ENCODE measurements around the gene AGTRAP.

AGTRAP gene, protein sequence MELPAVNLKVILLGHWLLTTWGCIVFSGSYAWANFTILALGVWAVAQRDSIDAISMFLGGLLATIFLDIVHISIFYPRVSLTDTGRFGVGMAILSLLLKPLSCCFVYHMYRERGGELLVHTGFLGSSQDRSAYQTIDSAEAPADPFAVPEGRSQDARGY

DNA sequence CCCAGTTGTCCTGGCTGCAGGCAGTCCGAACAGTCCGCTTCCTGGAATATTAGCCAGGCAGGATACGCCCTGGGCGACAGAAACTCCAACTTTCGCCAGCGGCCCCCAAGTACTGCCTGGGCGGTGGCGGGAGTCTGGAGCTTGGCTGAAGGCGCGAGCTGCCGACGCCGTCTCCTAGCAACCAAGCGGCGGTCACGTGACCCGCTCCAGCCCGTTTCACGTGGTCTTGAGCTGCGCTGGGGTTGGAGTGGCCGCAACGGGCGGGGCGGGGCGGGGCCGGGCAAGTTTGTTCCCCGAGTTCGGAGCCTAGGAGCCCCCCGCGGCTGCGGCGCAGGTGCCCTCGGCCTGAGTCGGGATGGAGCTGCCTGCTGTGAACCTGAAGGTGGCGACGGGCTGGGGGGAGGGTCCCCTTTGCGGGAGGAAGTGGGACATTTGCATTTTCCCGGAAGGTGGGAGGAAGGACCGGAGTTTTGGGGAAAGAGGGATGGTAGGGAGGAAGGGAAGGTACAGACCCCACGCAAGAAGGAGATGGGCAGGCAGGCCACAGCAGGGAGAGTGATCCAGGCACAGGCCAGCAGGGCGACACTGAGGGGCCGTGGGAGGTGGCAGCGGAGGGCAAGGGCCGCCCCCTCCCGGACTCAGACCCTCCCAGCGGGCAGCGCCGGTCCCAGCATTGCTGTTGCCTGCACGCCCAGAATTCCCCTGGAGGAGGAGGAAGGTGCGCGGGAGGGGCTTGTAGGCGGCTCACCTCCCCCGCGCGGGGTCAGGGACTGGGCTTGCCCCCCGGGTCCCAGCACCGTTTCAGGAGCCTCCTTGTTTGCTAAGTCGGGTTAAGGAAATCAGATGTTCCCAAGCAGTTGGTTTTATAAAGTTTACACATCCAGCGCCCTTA is at the start of gene AGTRAP:
Gene AGTRAP, plus strand, starts transcription at position 283 of the 892 bp plus-strand sequence. Its CDS starts 73 bp downstream, at position 356.
- Histone ChIP-seq H3K36me3 (no peaks in the 10 kb centered on the region), H3K27me3 (no peaks in the 10 kb centered on the region), H3K4me1 (ENCODE audit: control insufficient read depth in 1 of 2, insufficient read depth in 1 of 2, low read depth in 1 of 2, low read length in 1 of 2) (peaks cover 91 to 94% of the 10 kb centered on the region in 2 experiments), H3K27ac (peak within 1 kb of the TSS; percentile 98), H3K4me3 (ENCODE audit: low read depth in 1 of 2, low read length in 1 of 2) (peak within 1 kb of the TSS; percentile 97 to 98), H3K9me3 (no peaks in the 10 kb centered on the region)
- TF ChIP-seq, protein P1, sequence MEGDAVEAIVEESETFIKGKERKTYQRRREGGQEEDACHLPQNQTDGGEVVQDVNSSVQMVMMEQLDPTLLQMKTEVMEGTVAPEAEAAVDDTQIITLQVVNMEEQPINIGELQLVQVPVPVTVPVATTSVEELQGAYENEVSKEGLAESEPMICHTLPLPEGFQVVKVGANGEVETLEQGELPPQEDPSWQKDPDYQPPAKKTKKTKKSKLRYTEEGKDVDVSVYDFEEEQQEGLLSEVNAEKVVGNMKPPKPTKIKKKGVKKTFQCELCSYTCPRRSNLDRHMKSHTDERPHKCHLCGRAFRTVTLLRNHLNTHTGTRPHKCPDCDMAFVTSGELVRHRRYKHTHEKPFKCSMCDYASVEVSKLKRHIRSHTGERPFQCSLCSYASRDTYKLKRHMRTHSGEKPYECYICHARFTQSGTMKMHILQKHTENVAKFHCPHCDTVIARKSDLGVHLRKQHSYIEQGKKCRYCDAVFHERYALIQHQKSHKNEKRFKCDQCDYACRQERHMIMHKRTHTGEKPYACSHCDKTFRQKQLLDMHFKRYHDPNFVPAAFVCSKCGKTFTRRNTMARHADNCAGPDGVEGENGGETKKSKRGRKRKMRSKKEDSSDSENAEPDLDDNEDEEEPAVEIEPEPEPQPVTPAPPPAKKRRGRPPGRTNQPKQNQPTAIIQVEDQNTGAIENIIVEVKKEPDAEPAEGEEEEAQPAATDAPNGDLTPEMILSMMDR (IDR thresholded peaks at IDR 0.05): peak; percentile 39

DNA sequence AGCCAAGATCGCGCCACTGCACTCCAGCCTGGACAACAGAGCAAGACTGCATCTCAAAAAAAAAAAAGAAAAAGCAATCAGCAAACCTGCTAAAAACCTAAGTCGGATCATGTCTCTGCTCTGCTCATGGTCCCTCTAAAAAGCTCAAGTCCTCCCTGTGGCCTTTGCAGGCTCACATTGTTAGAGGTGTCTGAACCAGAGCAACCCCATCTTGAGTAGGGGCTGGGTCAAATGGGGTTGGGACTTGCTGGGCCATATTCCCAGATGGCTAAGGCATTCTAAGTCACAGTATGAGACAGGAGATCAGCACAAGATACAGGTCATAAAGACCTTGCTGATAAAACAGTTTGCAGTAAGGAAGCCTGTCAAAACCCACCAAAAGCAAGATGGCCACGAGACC is 47.4 kb upstream of the AGTRAP start:
- H3K4me1 ChIP-seq (ENCODE audit: control insufficient read depth in 1 of 2, insufficient read depth in 1 of 2, low read depth in 1 of 2, low read length in 1 of 2): peaks cover 0 to 15% of the 10 kb centered on the region in 2 experiments
- H3K4me3 ChIP-seq (ENCODE audit: low read depth in 1 of 2, low read length in 1 of 2): no peak overlapping the region
- no peaks in the 10 kb centered on the region for H3K9me3 ChIP-seq
- H3K27me3 ChIP-seq: peaks cover 94% of the 10 kb centered on the region
- no peaks in the 10 kb centered on the region for H3K36me3 ChIP-seq
- TF ChIP-seq, protein P1 (IDR thresholded peaks at IDR 0.05): no peak
- no peak overlapping the region for H3K27ac ChIP-seq

DNA sequence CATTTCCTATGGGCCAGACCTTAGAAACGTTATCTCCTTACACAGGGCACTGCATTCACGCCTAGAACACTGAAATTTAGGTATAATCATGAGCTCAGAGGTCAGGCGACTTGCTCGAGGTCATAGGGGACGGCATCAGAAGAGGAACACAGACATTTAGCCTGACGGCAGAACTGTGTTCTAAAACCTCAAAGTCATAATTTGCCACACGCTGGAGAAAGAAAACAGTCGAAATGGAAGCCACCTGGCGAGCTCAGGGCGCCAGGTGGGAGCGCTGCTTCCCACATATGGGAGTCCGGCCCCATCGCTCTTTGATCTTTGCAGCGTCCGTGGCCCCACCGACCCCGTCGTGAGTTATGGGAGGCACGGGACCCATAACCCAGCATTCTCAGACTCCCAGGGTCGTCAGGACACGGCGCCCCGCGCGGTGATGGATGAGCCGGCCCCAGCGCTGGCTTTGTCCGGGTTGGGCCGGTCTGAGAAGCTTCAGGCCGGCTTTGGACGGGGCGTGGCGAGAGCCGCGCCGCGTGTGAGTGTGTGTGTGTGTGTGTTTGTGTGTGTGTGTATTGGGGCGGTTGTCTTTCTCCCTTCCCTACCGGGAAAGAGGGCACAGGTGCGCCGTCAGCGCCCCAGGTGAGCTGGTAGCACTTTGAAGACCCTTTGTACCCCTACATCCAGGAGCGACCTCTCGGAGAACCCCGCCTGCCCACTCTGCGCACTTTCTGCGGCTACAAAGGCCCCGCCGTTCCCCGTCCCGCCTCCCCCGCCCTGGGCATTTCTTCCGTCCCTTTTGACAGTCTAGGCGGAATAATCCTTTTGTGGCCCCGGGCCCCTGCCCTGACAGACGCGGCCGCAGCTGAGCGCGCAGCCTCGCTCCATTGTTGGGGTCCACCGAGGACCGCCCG is 45.3 kb upstream of the AGTRAP start:
- no peaks in the 10 kb centered on the region for H3K36me3 ChIP-seq
- no peak overlapping the region for H3K27ac ChIP-seq
- no peaks in the 10 kb centered on the region for H3K9me3 ChIP-seq
- H3K27me3 ChIP-seq: peaks cover 91% of the 10 kb centered on the region
- TF ChIP-seq, protein P1 (IDR thresholded peaks at IDR 0.05): no peak
- peaks cover 0 to 15% of the 10 kb centered on the region in 2 experiments for H3K4me1 ChIP-seq (ENCODE audit: control insufficient read depth in 1 of 2, insufficient read depth in 1 of 2, low read depth in 1 of 2, low read length in 1 of 2)
- H3K4me3 ChIP-seq (ENCODE audit: low read depth in 1 of 2, low read length in 1 of 2): no peak overlapping the region

DNA sequence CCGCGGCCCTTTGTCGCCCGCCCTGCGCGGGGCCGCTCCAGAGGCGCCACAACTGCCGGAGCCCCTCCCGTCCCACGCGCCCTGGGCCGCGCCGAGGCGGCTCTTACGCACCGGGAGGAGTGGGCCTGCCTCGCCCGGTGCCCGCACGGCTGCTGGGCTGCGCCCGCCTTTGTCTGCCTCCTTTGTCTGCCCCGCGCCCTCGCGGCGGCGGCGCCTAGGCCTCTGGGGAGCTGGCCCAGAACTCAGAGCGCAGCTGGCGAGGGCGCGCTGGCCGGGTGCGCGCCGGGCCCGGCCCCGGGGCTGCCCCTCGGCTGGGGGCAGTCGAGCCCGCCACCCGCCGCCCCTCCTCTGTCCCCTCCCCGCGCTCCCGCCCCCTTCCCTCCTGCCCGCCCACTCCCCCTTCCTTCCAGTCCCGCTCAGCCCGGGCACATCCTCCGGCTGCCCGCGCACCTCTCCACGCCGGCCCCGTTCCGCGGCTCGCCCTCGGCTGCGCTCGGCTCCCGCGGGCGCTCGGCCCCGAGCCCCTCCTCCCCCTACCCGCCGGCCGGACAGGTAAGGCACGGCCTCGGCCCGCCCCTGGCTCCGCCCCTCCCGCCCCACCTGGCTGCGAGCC is 44.5 kb upstream of the AGTRAP start, which contains the start of gene DRAXIN:
Gene DRAXIN, plus strand, starts transcription at position 409 of the 613 bp plus-strand sequence. CDS start 14,549 bp downstream, outside the sequence.
- TF ChIP-seq, protein P1 (IDR thresholded peaks at IDR 0.05): no peak
- Histone ChIP-seq H3K36me3 (no peaks in the 10 kb centered on the region), H3K4me3 (ENCODE audit: low read depth in 1 of 2, low read length in 1 of 2) (no peak within 1 kb of the TSS), H3K27ac (no peak within 1 kb of the TSS), H3K9me3 (no peaks in the 10 kb centered on the region), H3K4me1 (ENCODE audit: control insufficient read depth in 1 of 2, insufficient read depth in 1 of 2, low read depth in 1 of 2, low read length in 1 of 2) (peaks cover 0 to 15% of the 10 kb centered on the region in 2 experiments), H3K27me3 (peaks cover 84% of the 10 kb centered on the region)
